Astrocyte (in vitro differentiated cells and primary cell): Measurements from ENCODE around the gene TCTN1. TPM values are rescaled to one million over a fixed set of nuclear protein-coding genes. Genes with fewer than 3 reads are reported as not detected.

Experiments used
- DNase-seq: peaks from one replicate; pipeline ENCODE4 v3.0.0-alpha.2; 2010; ENCODE audit warnings: low read depth
- FAIRE-seq: peaks from 2 replicates; lab custom pipeline; 2011; peaks lifted over from hg19 to GRCh38; lab: Jason Lieb, UNC
- H2AFZ ChIP-seq: 2 replicates; pipeline ENCODE4 v1.6.0; 2012; ENCODE audit warnings: low read depth, low read length, inconsistent platforms
- H3K27ac ChIP-seq: 2 replicates; pipeline ENCODE4 v1.5.1; 2011; ENCODE audit warnings: low read depth, low read length, inconsistent platforms
- H3K27me3 ChIP-seq: 2 replicates; pipeline ENCODE4 v1.6.0; 2011; ENCODE audit warnings: low read length, inconsistent platforms; ENCODE audit not compliant: insufficient read depth
- H3K36me3 ChIP-seq: 2 replicates; pipeline ENCODE4 v1.5.1; 2011; ENCODE audit warnings: low read length, inconsistent platforms; ENCODE audit not compliant: insufficient read depth
- H3K4me1 ChIP-seq: 2 replicates; pipeline ENCODE4 v1.5.1; 2011; ENCODE audit warnings: low read length, inconsistent platforms; ENCODE audit not compliant: insufficient read depth
- H3K4me2 ChIP-seq: 2 replicates; pipeline ENCODE4 v1.6.0; 2012; ENCODE audit warnings: low read length, inconsistent platforms
- H3K4me3 ChIP-seq: 2 replicates; pipeline ENCODE4 v1.5.1; 2011; ENCODE audit warnings: low read depth, mild to moderate bottlenecking, low read length, inconsistent platforms; ENCODE audit not compliant: insufficient read depth
- H3K79me2 ChIP-seq: 2 replicates; pipeline ENCODE4 v1.6.0; 2012; ENCODE audit warnings: mild to moderate bottlenecking, low read length, inconsistent platforms; ENCODE audit not compliant: insufficient read depth
- H3K9ac ChIP-seq: 2 replicates; pipeline ENCODE4 v1.6.0; 2012; ENCODE audit warnings: mild to moderate bottlenecking, low read length, inconsistent platforms
- H3K9me3 ChIP-seq: 2 replicates; pipeline ENCODE4 v1.5.1; 2012; ENCODE audit warnings: low read depth, mild to moderate bottlenecking, low read length, inconsistent platforms; ENCODE audit not compliant: insufficient read depth
- H4K20me1 ChIP-seq: 2 replicates; pipeline ENCODE4 v1.6.0; 2012; ENCODE audit warnings: low read length, inconsistent platforms; ENCODE audit not compliant: insufficient read depth
- H3K27ac Mint-ChIP-seq: one replicate; pipeline ENCODE4 v1.8.0; 2021; ENCODE audit warnings: mild to moderate bottlenecking, mixed read lengths; ENCODE audit not compliant: unreplicated experiment
- H3K27me3 Mint-ChIP-seq: one replicate; pipeline ENCODE4 v1.8.0; 2021; ENCODE audit warnings: low read depth, mixed read lengths; ENCODE audit not compliant: unreplicated experiment
- H3K36me3 Mint-ChIP-seq: one replicate; pipeline ENCODE4 v1.8.0; 2021; ENCODE audit warnings: low read depth, mixed read lengths; ENCODE audit not compliant: unreplicated experiment
- H3K4me1 Mint-ChIP-seq: one replicate; pipeline ENCODE4 v1.8.0; 2021; ENCODE audit warnings: low read depth, mixed read lengths; ENCODE audit not compliant: unreplicated experiment
- H3K4me3 Mint-ChIP-seq: one replicate; pipeline ENCODE4 v1.8.0; 2021; ENCODE audit warnings: mild to moderate bottlenecking, moderate library complexity, mixed read lengths; ENCODE audit not compliant: unreplicated experiment
- H3K9me3 Mint-ChIP-seq: one replicate; pipeline ENCODE4 v1.8.0; 2021; ENCODE audit warnings: mild to moderate bottlenecking, mixed read lengths; ENCODE audit not compliant: unreplicated experiment
- EZH2 ChIP-seq: IDR thresholded peaks from 2 replicates; pipeline ENCODE4 v1.6.1; 2012; ENCODE audit warnings: mild to moderate bottlenecking, low read length, inconsistent platforms; ENCODE audit not compliant: insufficient read depth
- total RNA-seq: library from RNA; stranded (reverse); gene quantifications from 2 replicates; pipeline ENCODE4 v1.2.1, GENCODE V29; 2021
- TF ChIP-seq, protein P1 (sequence below): IDR thresholded peaks from 2 replicates; pipeline ENCODE4 v1.5.1; 2011; ENCODE audit warnings: low read depth, mild to moderate bottlenecking, inconsistent platforms, low read length, moderate library complexity; ENCODE audit not compliant: insufficient read depth

Gene TCTN1
- total RNA-seq, 1 donor from 2014 or later = 22.6 TPM

DNA sequence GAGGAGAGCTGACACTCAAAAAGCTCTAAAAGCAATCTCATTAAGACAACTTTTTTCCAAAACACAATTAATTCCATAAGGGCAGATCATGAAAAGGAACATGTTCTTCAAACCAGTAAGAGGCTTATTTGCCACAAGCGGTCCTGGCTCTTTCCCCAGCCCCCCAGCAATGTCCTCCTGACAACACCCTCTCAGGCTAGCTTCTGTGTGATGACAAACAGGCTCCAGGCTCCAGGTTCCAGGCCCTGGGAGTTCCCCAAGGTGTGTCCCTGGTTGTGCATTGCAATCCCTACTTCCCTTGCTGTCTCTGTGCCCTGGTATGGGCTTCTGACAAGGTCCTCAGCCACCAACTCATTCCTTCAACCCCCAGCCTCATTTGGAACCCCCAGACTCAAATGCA is 66.1 kb downstream of the TCTN1 start:
- Histone ChIP-seq H3K9me3 (no peaks in the 10 kb centered on the region), H3K4me1 (no peaks in the 10 kb centered on the region), H3K27ac (no peak overlapping the region), H3K36me3 (no peaks in the 10 kb centered on the region), H3K79me2 (no peaks in the 10 kb centered on the region), H3K9ac (no peak overlapping the region), H3K4me2 (no peak overlapping the region), H3K27me3 (no peaks in the 10 kb centered on the region), H2AFZ (no peak overlapping the region), H4K20me1 (no peaks in the 10 kb centered on the region), H3K4me3 (no peak overlapping the region)
- no peak for FAIRE-seq
- Mint-ChIP-seq H3K36me3 (no peaks in the 10 kb centered on the region), H3K4me3 (no peak overlapping the region), H3K9me3 (peaks cover 2% of the 10 kb centered on the region), H3K27me3 (peaks cover 19% of the 10 kb centered on the region), H3K27ac (no peak overlapping the region), H3K4me1 (peaks cover 7% of the 10 kb centered on the region)
- TF ChIP-seq, protein P1, sequence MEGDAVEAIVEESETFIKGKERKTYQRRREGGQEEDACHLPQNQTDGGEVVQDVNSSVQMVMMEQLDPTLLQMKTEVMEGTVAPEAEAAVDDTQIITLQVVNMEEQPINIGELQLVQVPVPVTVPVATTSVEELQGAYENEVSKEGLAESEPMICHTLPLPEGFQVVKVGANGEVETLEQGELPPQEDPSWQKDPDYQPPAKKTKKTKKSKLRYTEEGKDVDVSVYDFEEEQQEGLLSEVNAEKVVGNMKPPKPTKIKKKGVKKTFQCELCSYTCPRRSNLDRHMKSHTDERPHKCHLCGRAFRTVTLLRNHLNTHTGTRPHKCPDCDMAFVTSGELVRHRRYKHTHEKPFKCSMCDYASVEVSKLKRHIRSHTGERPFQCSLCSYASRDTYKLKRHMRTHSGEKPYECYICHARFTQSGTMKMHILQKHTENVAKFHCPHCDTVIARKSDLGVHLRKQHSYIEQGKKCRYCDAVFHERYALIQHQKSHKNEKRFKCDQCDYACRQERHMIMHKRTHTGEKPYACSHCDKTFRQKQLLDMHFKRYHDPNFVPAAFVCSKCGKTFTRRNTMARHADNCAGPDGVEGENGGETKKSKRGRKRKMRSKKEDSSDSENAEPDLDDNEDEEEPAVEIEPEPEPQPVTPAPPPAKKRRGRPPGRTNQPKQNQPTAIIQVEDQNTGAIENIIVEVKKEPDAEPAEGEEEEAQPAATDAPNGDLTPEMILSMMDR = no peak
- TF ChIP-seq EZH2 = no peak
- DNase-seq = no peak

DNA sequence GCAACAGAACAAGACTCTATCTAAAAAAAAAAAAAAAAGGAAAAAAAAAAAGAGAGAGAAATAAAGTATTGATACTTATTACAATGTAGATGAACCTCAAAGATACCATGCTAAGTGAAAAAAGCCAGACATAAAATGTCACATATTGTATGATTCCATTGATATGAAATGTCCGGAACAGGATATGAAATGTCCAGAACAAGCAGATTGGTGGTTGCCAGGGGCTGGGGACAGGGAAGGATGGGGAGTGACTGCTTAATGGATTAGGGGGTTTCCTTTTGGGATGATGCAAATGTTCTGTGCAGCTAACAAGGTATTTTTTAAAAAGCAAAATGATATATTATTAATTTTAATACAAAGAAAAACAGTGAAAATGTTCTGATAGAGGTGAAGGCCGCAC is 70.0 kb downstream of the TCTN1 start:
- H3K27ac Mint-ChIP-seq = no peak overlapping the region
- no peaks in the 10 kb centered on the region for H3K9me3 ChIP-seq
- H3K27ac ChIP-seq = no peak overlapping the region
- H3K4me1 ChIP-seq = no peaks in the 10 kb centered on the region
- H2AFZ ChIP-seq = no peak overlapping the region
- no peak for DNase-seq
- H3K4me1 Mint-ChIP-seq = no peaks in the 10 kb centered on the region
- H3K9me3 Mint-ChIP-seq = peaks cover 9% of the 10 kb centered on the region
- no peaks in the 10 kb centered on the region for H3K79me2 ChIP-seq
- peaks cover 5% of the 10 kb centered on the region for H3K27me3 ChIP-seq
- peaks cover 35% of the 10 kb centered on the region for H3K27me3 Mint-ChIP-seq
- no peaks in the 10 kb centered on the region for H3K36me3 ChIP-seq
- no peak overlapping the region for H3K4me3 Mint-ChIP-seq
- H3K4me3 ChIP-seq = no peak overlapping the region
- no peaks in the 10 kb centered on the region for H4K20me1 ChIP-seq
- TF ChIP-seq EZH2 = no peak
- TF ChIP-seq, protein P1 = no peak
- no peak overlapping the region for H3K4me2 ChIP-seq
- H3K9ac ChIP-seq = no peak overlapping the region
- H3K36me3 Mint-ChIP-seq = no peaks in the 10 kb centered on the region
- no peak for FAIRE-seq

DNA sequence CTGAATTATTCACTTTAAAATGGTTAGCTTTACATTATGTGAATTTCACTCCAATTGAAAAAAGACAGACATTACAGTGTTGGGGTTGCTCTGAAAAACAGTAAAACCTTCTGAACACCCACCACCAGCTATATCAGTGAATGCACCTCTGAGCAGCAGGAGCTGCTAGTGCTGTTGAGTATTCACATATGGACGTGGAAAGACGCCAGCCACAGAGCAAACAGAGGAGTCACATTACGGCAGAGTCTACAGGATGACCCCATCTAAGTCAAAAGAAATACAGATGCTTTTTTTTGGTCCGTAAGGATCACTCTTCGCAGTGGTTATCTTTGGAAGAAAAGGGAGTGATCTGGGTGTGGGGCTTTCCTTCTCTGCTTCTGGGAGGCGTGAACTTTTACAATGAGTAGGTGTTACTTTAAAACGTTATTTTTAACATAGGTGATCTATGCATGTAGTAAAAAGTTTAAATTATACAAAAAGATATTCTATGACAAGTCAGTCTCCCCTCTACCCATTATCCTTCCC is 70.4 kb downstream of the TCTN1 start:
- no peak overlapping the region for H3K27ac Mint-ChIP-seq

More for the DNA sequence above, 70.4 kb downstream of the TCTN1 start:
- peaks cover 36% of the 10 kb centered on the region for H3K27me3 Mint-ChIP-seq
- H3K9ac ChIP-seq = no peak overlapping the region
- no peak overlapping the region for H3K4me3 Mint-ChIP-seq
- H3K9me3 Mint-ChIP-seq = peaks cover 9% of the 10 kb centered on the region
- H2AFZ ChIP-seq = no peak overlapping the region
- no peaks in the 10 kb centered on the region for H3K4me1 ChIP-seq
- no peak overlapping the region for H3K4me3 ChIP-seq
- FAIRE-seq = no peak
- H3K4me1 Mint-ChIP-seq = no peaks in the 10 kb centered on the region
- no peaks in the 10 kb centered on the region for H3K36me3 Mint-ChIP-seq
- H3K27me3 ChIP-seq = peaks cover 5% of the 10 kb centered on the region
- no peak overlapping the region for H3K27ac ChIP-seq
- no peak for TF ChIP-seq EZH2
- TF ChIP-seq, protein P1 = no peak
- DNase-seq = no peak
- no peaks in the 10 kb centered on the region for H4K20me1 ChIP-seq
- H3K4me2 ChIP-seq = no peak overlapping the region
- no peaks in the 10 kb centered on the region for H3K79me2 ChIP-seq
- no peaks in the 10 kb centered on the region for H3K36me3 ChIP-seq
- no peaks in the 10 kb centered on the region for H3K9me3 ChIP-seq
